ENCODE data around the gene C1orf50. TPM values are rescaled to one million over a fixed set of nuclear protein-coding genes. Genes with fewer than 3 reads are reported as not detected.

Gene C1orf50
- total RNA-seq (2014; rRNA removed) = 3.4 and 4.1 TPM in 2 replicates
- percentile 72 among the genes with signal in this experiment for Bru-seq, nascent RNA
- percentile 85 among the genes with signal in this experiment for BruChase-seq, experiment 1, labeled RNA remaining after a 6-hour chase
- BruChase-seq, experiment 2, labeled RNA remaining after a 2-hour chase = percentile 84 among the genes with signal in this experiment
- long read RNA-seq, full-length matches to known transcripts = 14 of 23 reads
- long read RNA-seq, partial matches to known transcripts = 5 of 23 reads
- long read RNA-seq, other reads (novel, unspliced or antisense) = 4 of 23 reads

DNA sequence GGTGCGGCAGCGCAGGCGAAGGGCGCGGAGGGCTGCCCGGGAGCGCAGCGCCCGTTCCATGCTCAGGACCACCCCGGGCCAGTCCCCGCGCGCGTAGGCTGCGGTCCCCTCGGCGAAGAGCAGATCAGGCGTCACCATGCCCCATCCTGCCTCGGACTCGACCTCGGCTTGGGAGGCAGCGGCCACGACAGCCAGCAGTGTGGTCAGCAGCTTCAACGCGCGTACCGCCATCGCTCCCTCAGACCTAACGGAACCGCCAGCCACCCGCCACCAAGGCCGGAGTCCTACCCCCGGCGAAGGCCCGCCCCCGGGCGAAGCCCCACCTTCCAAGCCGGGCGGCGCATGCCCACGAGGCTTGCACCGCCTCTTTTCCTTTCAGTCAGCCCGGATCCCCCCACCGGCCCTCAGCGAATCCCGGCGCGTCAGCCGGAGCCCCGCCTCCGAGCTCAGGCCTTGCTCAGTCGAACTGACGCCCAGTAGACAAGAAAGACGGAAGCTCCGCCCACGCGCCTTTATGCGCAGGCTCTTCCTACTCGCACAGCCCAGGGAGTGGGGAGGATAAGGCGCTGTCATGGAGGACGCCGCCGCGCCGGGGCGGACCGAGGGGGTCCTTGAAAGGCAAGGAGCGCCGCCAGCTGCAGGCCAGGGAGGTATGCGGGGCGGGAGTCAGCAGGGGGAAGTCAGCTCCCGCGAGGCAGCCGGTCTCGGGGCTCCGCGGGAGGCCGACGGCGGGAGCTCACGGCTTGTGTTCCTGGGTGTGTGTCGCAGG lies at the start of gene C1orf50, which contains the start of gene P3H1:
TSS of gene C1orf50 (plus strand) at position 509 of the 769 bp plus-strand sequence. CDS start at position 572, 63 bp downstream.
TSS of gene P3H1 (minus strand) at position 288 of the 769 bp plus-strand sequence. CDS start at position 231, 57 bp downstream.
- intact Hi-C loops (cut with micrococcal nuclease) = loop anchor here (1.0 to 10.0 kb wide), 4 partner anchors 50 to 432 kb away; partner anchors contain the start of genes ERMAP, FOXJ3 and SVBP
- H3K9me3 ChIP-seq (ENCODE audit: low read length) = no peaks in the 10 kb centered on the region
- ATAC-seq (peak; percentile 93), DNase-seq (peak; percentile 99)
- no peaks in the 10 kb centered on the region for H3K9me2 ChIP-seq (replicated peaks; ENCODE audit: low read length)
- 0 out of 2 replicates have a peak, but pooled peaks cover 3% of the 10 kb centered on the region for H3K36me3 ChIP-seq (ENCODE audit: low read depth, low read length)
- POLR2A ChIA-PET (ENCODE audit: unreplicated experiment) = interaction anchor here (0.5 to 0.7 kb wide), 8 partner anchors 13 to 1252 kb away, joined by 3 to 5 read pairs (median 4); no protein-coding TSS in a partner anchor
- peak within 1 kb of the TSS; percentile 89 for H3K4me3 ChIP-seq (ENCODE audit: low read length)
- peaks cover 6% of the 10 kb centered on the region; the same call in 1 of the 2 replicates for H4K20me1 ChIP-seq (ENCODE audit: low read length)
- no TSS peak for BruUV-seq (replicated peaks)
- peak within 1 kb of the TSS; percentile 96 for H2AFZ ChIP-seq (ENCODE audit: low read length)
- peaks cover 71% of the 10 kb centered on the region for H3K79me2 ChIP-seq (ENCODE audit: low read length)
- H3K9ac ChIP-seq (ENCODE audit: low read length) = peak within 1 kb of the TSS; percentile 93
- no peak within 1 kb of the TSS for H3K27ac ChIP-seq (ENCODE audit: low read length)
- CTCF ChIA-PET = interaction anchor here (0.6 to 2.0 kb wide), 2 partner anchors 307 to 1311 kb away, joined by 7 to 8 read pairs; no protein-coding TSS in a partner anchor
- TF ChIP-seq EZH2 (IDR thresholded peaks at IDR 0.05; ENCODE audit: low read length, unreplicated experiment) = no peak
- TF ChIP-seq, protein P1, sequence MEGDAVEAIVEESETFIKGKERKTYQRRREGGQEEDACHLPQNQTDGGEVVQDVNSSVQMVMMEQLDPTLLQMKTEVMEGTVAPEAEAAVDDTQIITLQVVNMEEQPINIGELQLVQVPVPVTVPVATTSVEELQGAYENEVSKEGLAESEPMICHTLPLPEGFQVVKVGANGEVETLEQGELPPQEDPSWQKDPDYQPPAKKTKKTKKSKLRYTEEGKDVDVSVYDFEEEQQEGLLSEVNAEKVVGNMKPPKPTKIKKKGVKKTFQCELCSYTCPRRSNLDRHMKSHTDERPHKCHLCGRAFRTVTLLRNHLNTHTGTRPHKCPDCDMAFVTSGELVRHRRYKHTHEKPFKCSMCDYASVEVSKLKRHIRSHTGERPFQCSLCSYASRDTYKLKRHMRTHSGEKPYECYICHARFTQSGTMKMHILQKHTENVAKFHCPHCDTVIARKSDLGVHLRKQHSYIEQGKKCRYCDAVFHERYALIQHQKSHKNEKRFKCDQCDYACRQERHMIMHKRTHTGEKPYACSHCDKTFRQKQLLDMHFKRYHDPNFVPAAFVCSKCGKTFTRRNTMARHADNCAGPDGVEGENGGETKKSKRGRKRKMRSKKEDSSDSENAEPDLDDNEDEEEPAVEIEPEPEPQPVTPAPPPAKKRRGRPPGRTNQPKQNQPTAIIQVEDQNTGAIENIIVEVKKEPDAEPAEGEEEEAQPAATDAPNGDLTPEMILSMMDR (conservative IDR thresholded peaks at IDR 0.05; ENCODE audit: low read depth, low read length) = no peak
- TF ChIP-seq EZH2phosphoT487 (IDR thresholded peaks at IDR 0.05; ENCODE audit: borderline replicate concordance, low read length) = no peak
- H3K27me3 ChIP-seq (ENCODE audit: low read length) = no peaks in the 10 kb centered on the region
- peak within 1 kb of the TSS; percentile 93 for H3K4me2 ChIP-seq (ENCODE audit: low read length)
- H3F3A ChIP-seq (ENCODE audit: low read length, unreplicated experiment) = no peaks in the 10 kb centered on the region
- peaks cover 22% of the 10 kb centered on the region for H3K4me1 ChIP-seq (ENCODE audit: insufficient read depth, low read length)

DNA sequence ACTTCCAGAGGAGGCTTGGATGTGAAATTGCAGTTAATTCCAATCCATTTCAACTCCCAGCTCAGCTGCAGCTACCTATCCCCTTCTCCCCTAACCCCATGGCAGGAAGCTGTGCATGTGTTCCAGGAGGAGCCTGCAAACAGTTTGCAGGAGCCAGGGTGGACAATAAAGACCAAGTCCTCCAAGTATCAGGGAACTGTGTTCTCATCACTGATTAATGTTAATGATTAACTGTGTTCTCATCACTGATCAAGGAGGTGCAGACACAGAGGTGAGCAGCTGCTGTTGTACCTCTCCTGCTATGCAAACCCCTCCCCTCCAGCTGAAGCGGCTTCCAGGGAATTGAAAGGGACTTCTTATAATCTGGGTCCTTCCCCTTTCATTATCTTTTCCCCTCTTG lies 46.2 kb upstream of the C1orf50 start:
- Histone ChIP-seq H2AFZ (ENCODE audit: low read length) (no peak overlapping the region), H4K20me1 (ENCODE audit: low read length) (no peaks in the 10 kb centered on the region), H3K4me2 (ENCODE audit: low read length) (no peak overlapping the region), H3K36me3 (ENCODE audit: low read depth, low read length) (no peaks in the 10 kb centered on the region), H3K4me1 (ENCODE audit: insufficient read depth, low read length) (no peaks in the 10 kb centered on the region), H3K9me3 (ENCODE audit: low read length) (no peaks in the 10 kb centered on the region), H3K9me2 (replicated peaks; ENCODE audit: low read length) (no peaks in the 10 kb centered on the region), H3K27me3 (ENCODE audit: low read length) (no peaks in the 10 kb centered on the region), H3K4me3 (ENCODE audit: low read length) (no peak overlapping the region), H3K79me2 (ENCODE audit: low read length) (no peaks in the 10 kb centered on the region), H3K27ac (ENCODE audit: low read length) (no peak overlapping the region), H3F3A (ENCODE audit: low read length, unreplicated experiment) (no peaks in the 10 kb centered on the region), H3K9ac (ENCODE audit: low read length) (no peak overlapping the region)
- DNase-seq = no peak
- TF ChIP-seq, protein P1 (conservative IDR thresholded peaks at IDR 0.05; ENCODE audit: low read depth, low read length) = no peak
- TF ChIP-seq EZH2 (IDR thresholded peaks at IDR 0.05; ENCODE audit: low read length, unreplicated experiment) (no peak), EZH2phosphoT487 (IDR thresholded peaks at IDR 0.05; ENCODE audit: borderline replicate concordance, low read length) (no peak)
- ChIA-PET CTCF (no interaction called here), POLR2A (ENCODE audit: unreplicated experiment) (no interaction called here)
- intact Hi-C loops (cut with micrococcal nuclease) = no loop called here
- ATAC-seq = no peak
- BruUV-seq (replicated peaks) = no TSS peak

All from PC-3 (cell line).